Right forelimb (tissue), 1 donor: ENCODE measurements around the gene ALAD.
A peak's percentile ranks its signal among the peaks of the same experiment; 100 is the strongest.

Experiments used
- DNase-seq: peaks from one replicate; pipeline ENCODE4 v3.0.0-alpha.2; 2018

ALAD gene

GRCh38 chr9:113345190-113345589 is 55.9 kb downstream of the ALAD start:
- no peak for DNase-seq

- DNase-seq, result peak; percentile 66
These were observed 57.3 kb downstream of the ALAD start for GRCh38 chr9:113343732-113344231.

- no peak for DNase-seq
These were observed 59.2 kb downstream of the ALAD start for GRCh38 chr9:113341712-113342410.

- DNase-seq, result peak; percentile 92
These were observed 60.9 kb downstream of the ALAD start, which contains the start of gene WDR31 for GRCh38 chr9:113340011-113340699. Gene WDR31 (minus strand): TSS chr9:113340275. CDS start chr9:113332022, 8,253 bp downstream.

- no peak for DNase-seq
These were observed 63.4 kb downstream of the ALAD start for GRCh38 chr9:113337714-113338113.
